SU-DHL-6 (cell line): Measurements from ENCODE around the gene PPIL6.

Source experiments
- H2AFZ ChIP-seq: fragments of 200-600 bp; sonication (generic); 2 replicates; pipeline ENCODE4 v1.6.1; 2014; ENCODE audit warnings: low read depth, mild to moderate bottlenecking, moderate library complexity, mixed read lengths, antibody characterized with exemption, low read length; ENCODE audit not compliant: severe bottlenecking
- H3F3A ChIP-seq: fragments of 200-600 bp; shearing (Covaris generic); 2 replicates; pipeline ENCODE4 v1.6.0; 2016; ENCODE audit warnings: antibody characterized with exemption, mild to moderate bottlenecking; ENCODE audit not compliant: insufficient read depth
- H3K27ac ChIP-seq: fragments of 200-600 bp; sonication (generic); 2 replicates; pipeline ENCODE4 v1.5.1; 2016; ENCODE audit warnings: low read depth, mild to moderate bottlenecking, low read length, moderate library complexity, mixed read lengths
- H3K27me3 ChIP-seq: fragments of 200-600 bp; sonication (generic), shearing (Covaris generic); 2 replicates; pipeline ENCODE4 v1.6.0; 2014; ENCODE audit warnings: mild to moderate bottlenecking, low read length
- H3K36me3 ChIP-seq: fragments of 200-600 bp; sonication (generic); 2 replicates; pipeline ENCODE4 v1.6.1; 2014; ENCODE audit warnings: mild to moderate bottlenecking, low read length, mixed read lengths
- H3K4me2 ChIP-seq: fragments of 300-600, 200-600 bp; shearing (Covaris generic), sonication (generic); 2 replicates; pipeline ENCODE4 v1.6.0; 2014; ENCODE audit warnings: low read length, low read depth, mild to moderate bottlenecking; ENCODE audit not compliant: poor library complexity, severe bottlenecking
- H3K4me3 ChIP-seq: fragments of 200-600 bp; sonication (generic); 2 replicates; pipeline ENCODE4 v1.5.1; 2014; ENCODE audit warnings: antibody characterized with exemption, low read length, mild to moderate bottlenecking, mixed read lengths; ENCODE audit not compliant: insufficient read depth, poor library complexity, severe bottlenecking
- H3K79me2 ChIP-seq: fragments of 200-600 bp; sonication (generic); 2 replicates; pipeline ENCODE4 v1.6.1; 2014; ENCODE audit warnings: mild to moderate bottlenecking, low read length, moderate library complexity; ENCODE audit not compliant: insufficient read depth
- H3K9ac ChIP-seq: fragments of 200-600 bp; sonication (generic); 2 replicates; pipeline ENCODE4 v1.7.0; 2014; ENCODE audit warnings: mild to moderate bottlenecking, low read length
- H3K9me2 ChIP-seq: fragments of 200-600 bp; sonication (generic); replicated peaks from 2 replicates; pipeline ENCODE4 v1.6.1; 2014; ENCODE audit warnings: low read length; ENCODE audit not compliant: insufficient read depth
- H3K9me3 ChIP-seq: fragments of 200-600 bp; sonication (generic); 2 replicates; pipeline ENCODE4 v1.6.1; 2014; ENCODE audit warnings: low read length, mixed read lengths; ENCODE audit not compliant: insufficient read depth
- H4K20me1 ChIP-seq: fragments of 200-600 bp; sonication (generic); 2 replicates; pipeline ENCODE4 v1.6.1; 2014; ENCODE audit warnings: low read depth, mild to moderate bottlenecking, antibody characterized with exemption, low read length, moderate library complexity, mixed read lengths
- EZH2phosphoT487 ChIP-seq: fragments of 200-600 bp; sonication (generic), shearing (Covaris generic); conservative IDR thresholded peaks from 2 replicates; pipeline ENCODE4 v1.6.1; 2018; ENCODE audit warnings: mild to moderate bottlenecking, antibody characterized with exemption, low read length, moderate library complexity, mixed read lengths
- TF ChIP-seq, protein P1 (sequence below): fragments of 200-600 bp; sonication (generic); IDR thresholded peaks from one replicate; pipeline ENCODE4 v1.5.1; 2017; ENCODE audit warnings: antibody characterized with exemption, mild to moderate bottlenecking, low read length, moderate library complexity; ENCODE audit not compliant: insufficient read depth, poor library complexity, severe bottlenecking

Gene PPIL6

DNA sequence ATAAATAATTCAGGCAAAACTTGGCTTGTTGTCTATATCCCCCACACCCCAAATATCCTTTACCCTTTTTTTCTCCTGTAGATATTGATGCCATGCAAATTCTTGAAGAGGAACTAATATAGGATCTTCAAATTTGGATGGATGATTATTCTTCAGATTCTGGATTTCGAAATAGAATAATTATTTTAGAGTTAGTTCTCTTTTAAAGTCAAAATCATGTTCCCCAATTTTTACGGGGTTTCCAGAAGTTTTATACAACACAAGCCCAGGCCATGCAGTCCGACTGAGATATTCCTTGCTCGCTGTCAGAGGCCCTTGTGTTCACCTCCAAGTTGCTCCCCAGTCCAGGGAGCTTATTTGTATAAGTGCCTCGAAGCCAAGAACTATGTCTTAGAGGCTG, 4.4 kb downstream of the PPIL6 start:
- H3K9me2 ChIP-seq = no peaks in the 10 kb centered on the region
- no peak overlapping the region for H3K27ac ChIP-seq
- no peaks in the 10 kb centered on the region for H4K20me1 ChIP-seq
- H3K36me3 ChIP-seq = no peaks in the 10 kb centered on the region
- TF ChIP-seq, protein P1, sequence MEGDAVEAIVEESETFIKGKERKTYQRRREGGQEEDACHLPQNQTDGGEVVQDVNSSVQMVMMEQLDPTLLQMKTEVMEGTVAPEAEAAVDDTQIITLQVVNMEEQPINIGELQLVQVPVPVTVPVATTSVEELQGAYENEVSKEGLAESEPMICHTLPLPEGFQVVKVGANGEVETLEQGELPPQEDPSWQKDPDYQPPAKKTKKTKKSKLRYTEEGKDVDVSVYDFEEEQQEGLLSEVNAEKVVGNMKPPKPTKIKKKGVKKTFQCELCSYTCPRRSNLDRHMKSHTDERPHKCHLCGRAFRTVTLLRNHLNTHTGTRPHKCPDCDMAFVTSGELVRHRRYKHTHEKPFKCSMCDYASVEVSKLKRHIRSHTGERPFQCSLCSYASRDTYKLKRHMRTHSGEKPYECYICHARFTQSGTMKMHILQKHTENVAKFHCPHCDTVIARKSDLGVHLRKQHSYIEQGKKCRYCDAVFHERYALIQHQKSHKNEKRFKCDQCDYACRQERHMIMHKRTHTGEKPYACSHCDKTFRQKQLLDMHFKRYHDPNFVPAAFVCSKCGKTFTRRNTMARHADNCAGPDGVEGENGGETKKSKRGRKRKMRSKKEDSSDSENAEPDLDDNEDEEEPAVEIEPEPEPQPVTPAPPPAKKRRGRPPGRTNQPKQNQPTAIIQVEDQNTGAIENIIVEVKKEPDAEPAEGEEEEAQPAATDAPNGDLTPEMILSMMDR = no peak
- no peak for TF ChIP-seq EZH2phosphoT487
- no peak overlapping the region for H3K4me2 ChIP-seq
- 0 out of 2 replicates have a peak, but pooled peaks cover 4% of the 10 kb centered on the region for H3F3A ChIP-seq
- no peak overlapping the region for H3K9ac ChIP-seq
- no peaks in the 10 kb centered on the region for H3K9me3 ChIP-seq
- H3K79me2 ChIP-seq = no peaks in the 10 kb centered on the region
- no peaks in the 10 kb centered on the region; the same call in 1 of the 2 replicates for H3K27me3 ChIP-seq
- no peak overlapping the region for H2AFZ ChIP-seq
- H3K4me3 ChIP-seq = no peak overlapping the region

DNA sequence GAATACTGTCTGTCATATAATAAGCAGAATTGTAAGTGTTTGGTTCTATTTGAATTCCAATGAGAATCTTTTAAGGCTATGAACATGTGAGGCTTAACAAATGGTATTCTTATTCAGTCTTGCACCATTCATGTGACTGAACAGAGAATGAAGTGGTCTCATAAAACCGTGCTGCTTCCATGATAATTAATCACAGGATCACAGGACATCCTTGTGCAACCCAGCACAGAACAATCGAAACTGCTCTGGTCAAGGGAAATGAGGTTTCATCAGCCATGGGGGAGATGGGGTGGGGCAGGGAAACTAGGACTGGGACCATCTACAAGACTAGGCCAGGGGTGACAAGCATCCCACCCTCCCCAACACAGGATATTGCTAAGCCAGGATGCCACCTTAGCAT, 6.0 kb downstream of the PPIL6 start:
- Histone ChIP-seq H3K4me3 (no peak overlapping the region), H3K27me3 (no peaks in the 10 kb centered on the region; the same call in 1 of the 2 replicates), H3K27ac (no peak overlapping the region), H3K79me2 (no peaks in the 10 kb centered on the region), H3F3A (no peaks in the 10 kb centered on the region), H3K9ac (no peak overlapping the region), H2AFZ (no peak overlapping the region), H3K36me3 (no peaks in the 10 kb centered on the region), H3K4me2 (no peak overlapping the region), H3K9me3 (no peaks in the 10 kb centered on the region), H4K20me1 (no peaks in the 10 kb centered on the region), H3K9me2 (no peaks in the 10 kb centered on the region)
- TF ChIP-seq, protein P1 = no peak
- no peak for TF ChIP-seq EZH2phosphoT487

DNA sequence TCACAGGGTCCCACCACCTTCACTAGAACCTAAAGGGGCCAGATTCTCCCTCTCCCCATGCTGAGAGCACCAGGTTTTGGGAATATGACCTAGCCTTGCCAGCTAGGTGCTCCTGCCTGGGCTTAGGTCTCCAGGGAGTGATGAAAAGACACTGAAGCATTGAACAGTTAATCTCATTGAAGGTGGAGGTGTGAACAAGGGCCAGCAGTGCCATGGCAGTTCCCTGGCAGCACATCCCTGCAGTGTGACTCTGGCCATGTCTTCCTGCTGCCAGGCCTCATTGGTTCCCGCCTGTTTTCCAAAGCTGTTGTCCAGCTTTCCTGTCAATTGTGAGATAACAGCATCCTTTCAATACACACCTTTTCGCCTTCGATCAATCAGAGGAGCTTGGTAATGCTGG, 10.9 kb downstream of the PPIL6 start:
- Histone ChIP-seq H3K4me2 (no peak overlapping the region), H3K4me3 (no peak overlapping the region), H2AFZ (no peak overlapping the region), H4K20me1 (no peaks in the 10 kb centered on the region), H3K36me3 (no peaks in the 10 kb centered on the region), H3K27me3 (no peaks in the 10 kb centered on the region), H3K9ac (no peak overlapping the region), H3F3A (no peaks in the 10 kb centered on the region), H3K79me2 (no peaks in the 10 kb centered on the region), H3K9me3 (no peaks in the 10 kb centered on the region), H3K27ac (no peak overlapping the region), H3K9me2 (no peaks in the 10 kb centered on the region)
- no peak for TF ChIP-seq EZH2phosphoT487
- TF ChIP-seq, protein P1 = no peak
